HCT116 (cell line): ENCODE data around the gene TMEM271. TPM values are rescaled to one million over a fixed set of nuclear protein-coding genes. Genes with fewer than 3 reads are reported as not detected.

Experiments used
- ATAC-seq: fragments of 200-7000 bp; cut with Tn5 transposase; 2 replicates; pipeline ENCODE4 v1.9.1; 2020; ENCODE audit warnings: mild to moderate bottlenecking, moderate library complexity
- BruUV-seq: library from RNA; stranded (reverse); fragments of 400-500 nt; replicated peaks from 2 replicates; lab custom pipeline; 2021; lab: Mats Ljungman, UMichigan
- CTCF ChIA-PET: fragments of 300-600 bp; sonication (Branson Sonifier 250); formaldehyde crosslinking; loops from one replicate; lab custom pipeline; 2021; ENCODE audit warnings: antibody characterized with exemption; lab: Charles Lee
- POLR2A ChIA-PET: fragments of 300-600, 350-600 bp; sonication (Branson Sonifier 250); formaldehyde crosslinking; loops from one replicate; lab custom pipeline; 2021; ENCODE audit warnings: antibody characterized with exemption; lab: Charles Lee
- RAD21 ChIA-PET, 2 experiments: fragments of 300-600 bp; sonication (Branson Sonifier 250); formaldehyde crosslinking; loops; one replicate each; lab custom pipeline; 2023; ENCODE audit warnings: low total read pairs in 2 of 2; ENCODE audit not compliant: uncharacterized antibody in 2 of 2, unreplicated experiment in 2 of 2, low non-redundant PET in 1 of 2; lab: Charles Lee
- DNase-seq: peaks from one replicate; pipeline ENCODE4 v3.0.0-alpha.2; 2010; ENCODE audit warnings: low read depth, low spot score
- H2AFZ ChIP-seq: fragments of 200-600 bp; shearing (Covaris generic), sonication (generic); 2 replicates; pipeline ENCODE4 v1.6.1; 2017; ENCODE audit warnings: low read depth, mixed run types, mixed read lengths, antibody characterized with exemption, low read length; ENCODE audit not compliant: poor library complexity, severe bottlenecking
- H3K27ac ChIP-seq: 2 replicates; pipeline ENCODE4 v1.5.1; 2012; ENCODE audit warnings: low read depth, low read length
- H3K27me3 ChIP-seq: fragments of 200-600 bp; sonication (generic); 2 replicates; pipeline ENCODE4 v1.6.1; 2016; ENCODE audit warnings: mixed run types, low read length, mixed read lengths; ENCODE audit not compliant: insufficient read depth
- H3K36me3 ChIP-seq, 2 experiments: fragments of 200-500 bp in 1 of 2; fragments of 200-600 bp in 1 of 2; sonication (Bioruptor generic) in 1 of 2; sonication (generic) in 1 of 2; 2 replicates each; pipeline versions ENCODE4 v1.5.1 to v1.6.1; 2014 to 2016; ENCODE audit warnings: low read length in 2 of 2, inconsistent platforms in 1 of 2, mixed read lengths in 1 of 2, mixed run types in 1 of 2; ENCODE audit not compliant: insufficient read depth in 2 of 2, control insufficient read depth in 1 of 2
- H3K4me1 ChIP-seq, 2 experiments: fragments of 200-600 bp in 1 of 2; sonication (generic) in 1 of 2; 2 replicates each; pipeline versions ENCODE4 v1.5.1 to v1.6.1; 2012 to 2017; ENCODE audit warnings: low read length in 2 of 2, inconsistent platforms in 1 of 2, mild to moderate bottlenecking in 1 of 2, mixed read lengths in 1 of 2, mixed run types in 1 of 2, moderate library complexity in 1 of 2; ENCODE audit not compliant: insufficient read depth in 2 of 2, control insufficient read depth in 1 of 2
- H3K4me2 ChIP-seq: fragments of 200-600 bp; sonication (generic); 2 replicates; pipeline ENCODE4 v1.6.1; 2017; ENCODE audit warnings: mixed run types, low read length, mixed read lengths
- H3K4me3 ChIP-seq, 2 experiments: fragments of 200-600 bp in 1 of 2; sonication (generic) in 1 of 2; replicated peaks in 1 of 2; 2 replicates each; pipeline ENCODE4 v1.5.1; 2011 to 2016; ENCODE audit warnings: low read length in 2 of 2, control low read depth in 1 of 2, low read depth in 1 of 2, mild to moderate bottlenecking in 1 of 2, mixed read lengths in 1 of 2, mixed run types in 1 of 2
- H3K79me2 ChIP-seq: fragments of 200-600 bp; sonication (generic); 2 replicates; pipeline ENCODE4 v1.6.1; 2017; ENCODE audit warnings: mild to moderate bottlenecking, mixed run types, low read length, moderate library complexity, mixed read lengths; ENCODE audit not compliant: insufficient read depth
- H3K9ac ChIP-seq: fragments of 200-600 bp; sonication (generic); 2 replicates; pipeline ENCODE4 v1.6.1; 2016; ENCODE audit warnings: low read length, mixed read lengths
- H3K9me2 ChIP-seq: fragments of 200-600 bp; sonication (generic), shearing (Covaris generic); 2 replicates; pipeline ENCODE4 v1.6.1; 2017; ENCODE audit warnings: mixed run types, mild to moderate bottlenecking, moderate library complexity; ENCODE audit not compliant: insufficient read depth
- H3K9me3 ChIP-seq, 2 experiments: fragments of 200-500 bp in 1 of 2; fragments of 200-600 bp in 1 of 2; sonication (Bioruptor generic) in 1 of 2; sonication (generic) in 1 of 2; 2 replicates each; pipeline ENCODE4 v1.6.1; 2014 to 2017; ENCODE audit warnings: low read length in 2 of 2, mixed read lengths in 2 of 2, inconsistent platforms in 1 of 2, low read depth in 1 of 2, mild to moderate bottlenecking in 1 of 2, mixed run types in 1 of 2, moderate library complexity in 1 of 2; ENCODE audit not compliant: control insufficient read depth in 1 of 2, insufficient read depth in 1 of 2
- H4K20me1 ChIP-seq: fragments of 200-600 bp; sonication (generic), shearing (Covaris generic); 2 replicates; pipeline ENCODE4 v1.6.1; 2017; ENCODE audit warnings: mixed run types, mild to moderate bottlenecking, moderate library complexity; ENCODE audit not compliant: insufficient read depth
- ATF3 ChIP-seq: IDR thresholded peaks from 2 replicates; pipeline ENCODE4 v1.6.1; 2012
- CBX3 ChIP-seq: IDR thresholded peaks from 2 replicates; pipeline ENCODE4 v1.6.1; 2012; ENCODE audit warnings: low read depth
- CEBPB ChIP-seq: IDR thresholded peaks from 2 replicates; pipeline ENCODE4 v1.6.1; 2012; ENCODE audit warnings: low read depth
- CTCF ChIP-seq, 3 experiments: fragments of 200-600 bp in 1 of 3; sonication (generic) in 1 of 3; IDR thresholded peaks in 2 of 3; conservative IDR thresholded peaks in 1 of 3; 2 replicates each; pipeline ENCODE4 v1.5.1; 2012 to 2017; ENCODE audit warnings: low read depth in 2 of 3, low read length in 2 of 3, antibody characterized with exemption in 1 of 3, borderline replicate concordance in 1 of 3, control low read depth in 1 of 3, mild to moderate bottlenecking in 1 of 3, mixed read lengths in 1 of 3, mixed run types in 1 of 3, moderate library complexity in 1 of 3; ENCODE audit not compliant: insufficient read depth in 1 of 3
- EGR1 ChIP-seq: IDR thresholded peaks from 2 replicates; pipeline ENCODE4 v1.6.1; 2012; ENCODE audit warnings: low read depth
- ELF1 ChIP-seq: IDR thresholded peaks from 2 replicates; pipeline ENCODE4 v1.6.1; 2012; ENCODE audit warnings: low read depth, borderline replicate concordance
- EZH2 ChIP-seq: fragments of 200-600 bp; sonication (generic); IDR thresholded peaks from 2 replicates; pipeline ENCODE4 v1.6.1; 2017; ENCODE audit warnings: antibody characterized with exemption, mixed run types
- EZH2phosphoT487 ChIP-seq: fragments of 200-600 bp; IDR thresholded peaks from 2 replicates; pipeline ENCODE4 v1.6.1; 2018; ENCODE audit warnings: antibody characterized with exemption, borderline replicate concordance
- JUND ChIP-seq: IDR thresholded peaks from 2 replicates; pipeline ENCODE4 v1.6.1; 2012
- POLR2A ChIP-seq: IDR thresholded peaks from 2 replicates; pipeline ENCODE4 v1.7.0; 2011; ENCODE audit warnings: borderline replicate concordance; ENCODE audit not compliant: insufficient read depth, insufficient read length; ENCODE audit errors: extremely low read depth
- POLR2AphosphoS5 ChIP-seq: IDR thresholded peaks from 2 replicates; pipeline ENCODE4 v1.6.1; 2011; ENCODE audit warnings: mild to moderate bottlenecking, low read depth, low read length, moderate library complexity
- RAD21 ChIP-seq: IDR thresholded peaks from 2 replicates; pipeline ENCODE4 v1.6.1; 2012; ENCODE audit warnings: low read depth, mild to moderate bottlenecking
- REST ChIP-seq: IDR thresholded peaks from 2 replicates; pipeline ENCODE4 v1.6.1; 2012; ENCODE audit warnings: low read depth
- SIN3A ChIP-seq: IDR thresholded peaks from 2 replicates; pipeline ENCODE4 v1.6.1; 2012; ENCODE audit warnings: low read depth
- SRF ChIP-seq: IDR thresholded peaks from 2 replicates; pipeline ENCODE4 v1.6.1; 2012; ENCODE audit warnings: low read depth
- YY1 ChIP-seq: IDR thresholded peaks from 2 replicates; pipeline ENCODE4 v1.6.1; 2011; ENCODE audit warnings: low read length, low read depth, moderate library complexity, mild to moderate bottlenecking; ENCODE audit not compliant: insufficient replicate concordance; ENCODE audit errors: extremely low read depth
- ZBTB33 ChIP-seq: IDR thresholded peaks from 2 replicates; pipeline ENCODE4 v1.6.1; 2011; ENCODE audit warnings: mild to moderate bottlenecking, low read length, moderate library complexity; ENCODE audit not compliant: insufficient replicate concordance; ENCODE audit errors: extremely low read depth
- intact Hi-C: fragments of 100-400 bp; cut with micrococcal nuclease; formaldehyde crosslinking; loops from 2 replicates; pipeline ENCODE4 v1.10.0; 2022
- total RNA-seq: library from RNA; stranded (reverse); gene quantifications from one replicate; pipeline ENCODE4 v1.2.1, GENCODE V29; 2021; ENCODE audit not compliant: unreplicated experiment

Gene TMEM271
- total RNA-seq, 1 experiment from 2014 or later: not detected

GRCh38 chr4:531721-532565, 44.2 kb downstream of the TMEM271 start:
- Histone ChIP-seq H3K9me3 (no peaks in the 10 kb centered on the region), H3K27ac (no peak overlapping the region), H2AFZ (no peak overlapping the region), H3K4me3 (no peak overlapping the region), H3K36me3 (peaks cover 0 to 13% of the 10 kb centered on the region in 2 experiments; a peak in 2 of 4 replicates), H3K79me2 (no peaks in the 10 kb centered on the region), H3K27me3 (no peaks in the 10 kb centered on the region), H3K4me2 (no peak overlapping the region), H3K9ac (no peak overlapping the region), H3K4me1 (no peaks in the 10 kb centered on the region), H4K20me1 (no peaks in the 10 kb centered on the region), H3K9me2 (no peaks in the 10 kb centered on the region)
- BruUV-seq: no TSS peak
- POLR2A ChIA-PET: no interaction called here
- DNase-seq (no peak), ATAC-seq (no peak)
- intact Hi-C loops: no loop called here
- RAD21 ChIA-PET: no interaction called here
- TF ChIP-seq YY1 (no peak), POLR2AphosphoS5 (no peak), JUND (no peak), ZBTB33 (no peak), POLR2A (no peak), ATF3 (no peak), CBX3 (no peak), SRF (no peak), EZH2 (no peak), SIN3A (no peak), CTCF (IDR thresholded peaks at IDR 0.05 in 2 of 3, conservative IDR thresholded peaks at IDR 0.05 in 1 of 3; ENCODE audit: borderline replicate concordance in 1 of 3, insufficient read depth in 1 of 3, low read depth in 2 of 3, low read length in 2 of 3) (no peak), ELF1 (no peak), EZH2phosphoT487 (no peak), CEBPB (no peak), RAD21 (no peak), EGR1 (no peak), REST (no peak)
- CTCF ChIA-PET: no interaction called here
